ENCODE results near the gene RBM26. TPM values are rescaled to one million over a fixed set of nuclear protein-coding genes. Genes with fewer than 3 reads are reported as not detected.

The RBM26 gene
- total RNA-seq, 4 donors from 2014 or later = 14.9 to 44.8 (median 23.1) TPM

DNA sequence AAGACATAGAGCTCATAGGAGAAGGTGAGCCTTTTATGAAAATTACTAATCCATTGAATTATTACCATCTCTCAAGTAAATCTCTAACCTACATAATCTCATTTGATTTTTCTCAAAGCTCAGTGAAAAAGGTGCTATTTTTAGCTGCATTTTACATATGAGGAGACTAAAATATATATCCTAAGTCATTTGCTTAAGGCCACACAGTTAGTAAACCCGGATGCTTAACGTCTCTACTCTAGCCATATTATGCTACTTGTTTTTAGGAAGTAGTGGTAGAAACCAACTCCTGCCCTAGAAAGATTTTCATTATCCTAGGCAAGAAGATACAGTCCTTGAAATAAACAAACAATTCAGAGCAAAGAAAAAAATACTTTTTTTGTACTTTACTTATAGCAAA is 108.9 kb downstream of the RBM26 start:
- no peak for TF ChIP-seq POLR2A (IDR thresholded peaks at IDR 0.05)
- TF ChIP-seq, protein P1, sequence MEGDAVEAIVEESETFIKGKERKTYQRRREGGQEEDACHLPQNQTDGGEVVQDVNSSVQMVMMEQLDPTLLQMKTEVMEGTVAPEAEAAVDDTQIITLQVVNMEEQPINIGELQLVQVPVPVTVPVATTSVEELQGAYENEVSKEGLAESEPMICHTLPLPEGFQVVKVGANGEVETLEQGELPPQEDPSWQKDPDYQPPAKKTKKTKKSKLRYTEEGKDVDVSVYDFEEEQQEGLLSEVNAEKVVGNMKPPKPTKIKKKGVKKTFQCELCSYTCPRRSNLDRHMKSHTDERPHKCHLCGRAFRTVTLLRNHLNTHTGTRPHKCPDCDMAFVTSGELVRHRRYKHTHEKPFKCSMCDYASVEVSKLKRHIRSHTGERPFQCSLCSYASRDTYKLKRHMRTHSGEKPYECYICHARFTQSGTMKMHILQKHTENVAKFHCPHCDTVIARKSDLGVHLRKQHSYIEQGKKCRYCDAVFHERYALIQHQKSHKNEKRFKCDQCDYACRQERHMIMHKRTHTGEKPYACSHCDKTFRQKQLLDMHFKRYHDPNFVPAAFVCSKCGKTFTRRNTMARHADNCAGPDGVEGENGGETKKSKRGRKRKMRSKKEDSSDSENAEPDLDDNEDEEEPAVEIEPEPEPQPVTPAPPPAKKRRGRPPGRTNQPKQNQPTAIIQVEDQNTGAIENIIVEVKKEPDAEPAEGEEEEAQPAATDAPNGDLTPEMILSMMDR (IDR thresholded peaks at IDR 0.05 in 4 of 5, conservative IDR thresholded peaks at IDR 0.05 in 1 of 5) = no peak
- H3K4me1 ChIP-seq = no peaks in the 10 kb centered on the region
- ATAC-seq = no peak
- no peaks in the 10 kb centered on the region for H3K9me3 ChIP-seq
- no peaks in the 10 kb centered on the region for H3K36me3 ChIP-seq
- no peak for DNase-seq
- in situ Hi-C loops (cut with MboI; ENCODE audit: low sequenced_read_pairs in 4 of 4) = no loop called here
- H3K27me3 ChIP-seq = no peaks in the 10 kb centered on the region
- intact Hi-C loops (cut with DNase I; ENCODE audit: low total_unique reads) = no loop called here
- no peak overlapping the region for H3K4me3 ChIP-seq
- no peak overlapping the region for H3K27ac ChIP-seq

GRCh38 chr13:79295906-79296706 is 109.9 kb downstream of the RBM26 start:
- in situ Hi-C loops (cut with MboI; ENCODE audit: low sequenced_read_pairs in 4 of 4) = no loop called here
- ATAC-seq = no peak
- TF ChIP-seq POLR2A (IDR thresholded peaks at IDR 0.05) = no peak
- TF ChIP-seq, protein P1 (IDR thresholded peaks at IDR 0.05 in 4 of 5, conservative IDR thresholded peaks at IDR 0.05 in 1 of 5) = no peak

DNA sequence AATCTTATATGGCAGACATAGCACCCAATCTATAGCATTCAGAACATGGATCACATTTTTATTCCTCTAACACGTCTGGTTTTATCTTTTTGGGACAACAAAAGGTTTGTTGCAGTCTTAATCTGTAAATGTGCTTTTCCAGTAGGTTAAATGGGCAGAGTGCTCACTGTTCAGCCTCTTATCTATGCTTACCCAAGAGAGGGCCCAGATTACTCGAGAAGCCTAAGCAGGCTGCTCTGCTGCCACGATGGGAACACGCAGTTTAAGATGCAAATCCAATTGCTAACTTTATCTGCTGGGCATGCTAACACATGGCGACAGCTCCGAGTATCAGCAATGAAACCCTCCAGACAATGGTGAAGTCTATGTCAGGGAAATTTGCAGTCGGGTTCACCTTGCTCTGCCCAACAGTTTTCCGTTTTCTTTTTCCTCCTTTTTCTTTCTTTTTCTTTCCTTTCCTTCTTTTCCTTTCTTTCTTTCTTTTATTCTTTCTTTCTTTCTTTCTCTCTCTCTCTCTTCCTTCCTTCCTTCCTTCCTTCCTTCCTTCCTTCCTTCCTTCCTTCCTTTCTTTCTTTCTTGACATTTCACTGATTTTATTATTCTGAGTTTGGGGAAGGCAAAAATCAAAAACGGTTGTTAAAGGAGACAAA is 115.3 kb downstream of the RBM26 start:
- intact Hi-C loops (cut with DNase I; ENCODE audit: low total_unique reads) = no loop called here

More at GRCh38 chr13:79295906-79296706, 109.9 kb downstream of the RBM26 start:
- no peak overlapping the region for H3K27ac ChIP-seq
- DNase-seq = no peak
- H3K4me3 ChIP-seq = no peak overlapping the region
- no peaks in the 10 kb centered on the region for H3K36me3 ChIP-seq
- intact Hi-C loops (cut with DNase I; ENCODE audit: low total_unique reads) = no loop called here
- H3K27me3 ChIP-seq = no peaks in the 10 kb centered on the region
- H3K4me1 ChIP-seq = no peaks in the 10 kb centered on the region
- H3K9me3 ChIP-seq = no peaks in the 10 kb centered on the region

DNA sequence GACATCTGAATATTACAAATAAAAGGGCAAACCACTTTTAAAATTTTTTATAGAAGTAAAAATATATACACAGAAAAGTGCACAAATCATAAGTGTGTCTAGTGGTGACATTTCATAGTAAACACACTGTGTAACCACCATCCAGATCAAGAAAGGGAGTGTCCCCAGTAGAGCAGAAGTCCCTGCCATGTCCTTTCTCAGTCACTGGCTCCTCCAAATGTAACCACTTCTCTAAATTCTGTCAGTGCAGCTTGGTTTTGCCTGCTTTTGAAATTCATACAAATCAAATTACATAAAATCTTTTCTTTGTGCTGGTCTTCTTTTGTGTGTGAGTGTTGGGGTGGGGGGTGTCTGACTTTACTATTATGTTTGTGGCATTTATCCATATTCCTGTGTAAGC is 116.5 kb downstream of the RBM26 start:
- in situ Hi-C loops (cut with MboI; ENCODE audit: low sequenced_read_pairs in 4 of 4) = no loop called here
- DNase-seq = no peak
- intact Hi-C loops (cut with DNase I; ENCODE audit: low total_unique reads) = no loop called here
- no peaks in the 10 kb centered on the region for H3K4me1 ChIP-seq
- H3K9me3 ChIP-seq = no peaks in the 10 kb centered on the region
- H3K27me3 ChIP-seq = no peaks in the 10 kb centered on the region
- H3K36me3 ChIP-seq = no peaks in the 10 kb centered on the region
- H3K4me3 ChIP-seq = no peak overlapping the region
- no peak for ATAC-seq
- TF ChIP-seq POLR2A (IDR thresholded peaks at IDR 0.05) = no peak
- TF ChIP-seq, protein P1 (IDR thresholded peaks at IDR 0.05 in 4 of 5, conservative IDR thresholded peaks at IDR 0.05 in 1 of 5) = no peak
- no peak overlapping the region for H3K27ac ChIP-seq

More for the DNA sequence above, 115.3 kb downstream of the RBM26 start:
- Histone ChIP-seq H3K4me3 (no peak overlapping the region), H3K36me3 (no peaks in the 10 kb centered on the region), H3K27ac (no peak overlapping the region), H3K9me3 (no peaks in the 10 kb centered on the region), H3K27me3 (no peaks in the 10 kb centered on the region), H3K4me1 (no peaks in the 10 kb centered on the region)
- in situ Hi-C loops (cut with MboI; ENCODE audit: low sequenced_read_pairs in 4 of 4) = no loop called here
- TF ChIP-seq, protein P1 (IDR thresholded peaks at IDR 0.05 in 4 of 5, conservative IDR thresholded peaks at IDR 0.05 in 1 of 5) = no peak
- TF ChIP-seq POLR2A (IDR thresholded peaks at IDR 0.05) = no peak
- DNase-seq (no peak), ATAC-seq (no peak)
